ENCODE results near the gene ZNF618. TPM values are rescaled to one million over a fixed set of nuclear protein-coding genes. Genes with fewer than 3 reads are reported as not detected.

The ZNF618 gene
- total RNA-seq, 1 donor from 2014 or later: 7.8 TPM

DNA sequence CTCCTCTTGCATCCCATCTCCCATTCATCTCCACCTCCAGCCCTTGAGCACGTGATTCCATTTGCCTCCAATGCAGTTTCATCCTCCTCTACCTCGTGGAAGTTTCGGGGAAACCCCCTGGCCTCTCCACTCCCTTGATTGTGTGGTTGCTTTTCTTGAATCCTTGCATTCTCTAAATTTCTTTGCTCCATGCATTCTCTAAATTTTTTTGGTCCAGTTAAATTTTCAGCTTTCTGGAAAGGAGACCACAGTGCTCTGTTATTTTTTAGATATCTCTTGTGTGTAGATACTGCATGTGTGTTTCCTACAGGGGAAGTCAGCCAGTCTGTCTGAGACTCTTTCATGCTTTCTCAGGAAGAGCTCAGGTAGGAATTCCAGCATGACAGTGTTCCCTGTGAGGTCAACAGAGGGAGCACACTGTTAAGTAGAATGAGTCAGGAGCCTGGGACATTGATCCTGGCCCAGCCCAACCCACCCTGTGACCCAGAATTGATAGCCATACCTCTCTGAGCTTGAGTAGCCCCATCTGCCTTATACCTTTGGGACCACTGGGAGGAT, 149.2 kb downstream of the ZNF618 start:
- no peak for DNase-seq

DNA sequence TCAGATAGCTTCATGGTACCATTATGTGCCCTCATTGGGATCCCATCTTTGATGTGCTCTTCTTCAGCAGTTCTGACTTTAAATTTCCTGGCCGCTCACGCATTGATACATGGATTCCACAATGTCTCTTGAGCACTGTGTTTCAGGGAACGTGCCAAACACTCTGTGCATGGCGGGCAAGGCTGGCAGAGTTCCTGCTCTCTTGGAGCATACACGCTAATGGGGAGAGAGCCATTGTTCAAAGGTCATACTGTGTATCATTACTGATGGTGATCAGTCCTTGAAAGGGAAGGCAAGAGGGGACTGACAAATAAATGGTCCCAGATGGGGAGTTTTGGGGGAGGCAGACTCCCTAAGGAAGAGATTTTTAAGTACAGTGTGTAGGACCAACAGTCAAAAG, 149.7 kb downstream of the ZNF618 start:
- DNase-seq: no peak

DNA sequence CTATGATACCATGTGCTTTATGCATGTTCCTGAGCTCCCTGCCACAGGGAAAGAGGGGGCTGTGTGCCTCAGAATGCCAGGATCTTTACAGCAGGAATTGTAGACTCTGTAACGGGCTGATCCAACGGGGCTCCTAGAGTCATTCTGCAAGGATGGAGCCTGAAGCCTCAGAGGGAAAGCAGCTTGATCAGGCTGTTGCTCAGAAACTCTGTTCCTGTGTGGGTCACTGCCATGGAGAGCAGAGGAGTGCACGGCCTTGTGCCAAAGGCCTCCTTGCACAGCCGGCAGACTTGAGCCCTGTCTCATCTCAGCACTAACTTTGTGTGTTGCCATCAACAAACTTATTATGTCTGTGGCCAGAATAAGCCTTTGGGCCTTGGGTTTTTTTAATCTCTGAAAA, 150.2 kb downstream of the ZNF618 start:
- no peak for DNase-seq

DNA sequence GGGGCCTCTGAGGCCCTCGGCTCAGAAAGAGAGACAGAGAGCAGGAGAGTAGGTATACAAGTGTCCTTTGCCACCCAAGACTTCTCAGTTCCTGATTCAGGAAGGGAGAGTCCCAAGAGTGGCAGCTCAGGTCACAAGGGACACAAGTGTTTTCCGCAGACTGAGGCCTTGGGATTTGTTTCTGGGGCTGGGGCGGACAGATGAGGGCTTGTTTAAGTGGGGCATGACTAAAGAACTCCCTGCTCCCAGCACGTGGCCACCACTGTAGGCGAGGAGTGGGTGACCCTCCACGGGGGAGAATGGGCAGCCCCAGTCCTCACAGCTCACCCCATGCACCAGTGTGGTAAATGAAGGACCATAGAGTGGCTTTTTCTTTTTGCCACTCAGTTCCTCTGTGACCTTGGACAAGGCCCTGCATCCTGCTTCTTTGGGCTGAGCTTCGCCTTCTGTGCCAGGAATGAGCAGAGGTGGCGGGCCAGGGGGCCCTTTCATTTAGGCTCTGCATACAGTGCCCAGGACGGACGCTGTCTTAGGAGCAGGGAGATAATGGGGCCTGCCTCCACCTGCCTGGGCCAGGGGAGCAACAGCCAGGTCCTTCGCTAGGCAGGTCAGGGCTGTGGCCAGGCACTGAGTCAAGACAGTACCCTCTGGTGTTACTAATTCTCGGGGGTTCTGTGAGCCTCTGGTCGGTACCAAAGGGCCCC, 151.2 kb downstream of the ZNF618 start:
- DNase-seq: no peak

DNA sequence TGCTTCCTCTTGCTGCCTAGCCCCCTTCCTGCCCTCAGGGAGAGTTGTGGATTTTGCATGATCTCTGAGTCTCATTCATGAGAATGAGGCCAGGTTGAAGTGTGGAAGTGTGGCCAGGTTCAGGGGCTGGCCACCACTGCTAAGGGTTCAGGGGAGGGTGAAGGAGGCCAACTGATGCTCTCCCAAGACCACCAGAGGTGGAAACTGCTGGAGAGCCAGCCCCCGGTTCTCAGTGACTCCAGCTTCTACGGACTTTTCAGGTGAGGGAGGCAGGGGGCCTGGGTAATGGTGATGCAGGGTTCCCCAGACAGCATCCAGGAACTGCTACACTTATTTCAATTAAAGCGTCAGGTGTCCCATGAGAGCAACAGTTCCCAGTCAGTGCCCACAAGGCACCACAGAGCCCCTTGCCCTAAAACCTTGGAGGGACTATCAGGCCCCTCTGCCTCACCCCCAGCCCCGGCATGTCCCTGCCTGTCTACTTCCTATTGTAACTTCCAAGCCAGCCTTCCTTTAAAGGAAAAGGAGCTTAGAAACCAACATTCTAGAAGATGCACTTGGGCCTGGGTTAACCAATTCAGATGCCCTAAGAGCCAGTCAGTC, 151.9 kb downstream of the ZNF618 start:
- no peak for DNase-seq

DNA sequence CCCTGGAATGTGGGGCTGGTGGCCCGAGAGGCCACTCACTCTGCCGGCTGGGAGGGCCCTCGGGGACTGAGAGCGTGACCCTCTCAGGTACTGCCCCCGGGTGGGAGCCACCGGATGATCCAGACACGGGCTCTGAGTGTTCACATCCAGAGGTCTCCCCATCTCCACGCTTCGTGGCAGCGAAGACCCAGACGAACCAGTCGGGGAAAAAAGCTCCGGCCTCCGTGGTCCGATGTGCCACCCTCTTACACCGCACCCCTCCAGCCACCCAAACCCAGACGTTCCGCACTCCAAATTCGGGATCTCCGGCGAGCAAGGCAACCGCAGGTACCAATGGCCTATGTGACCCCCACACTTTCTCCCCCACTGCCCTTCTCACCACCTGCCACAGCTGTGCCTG, 152.5 kb downstream of the ZNF618 start:
- no peak for DNase-seq

DNA sequence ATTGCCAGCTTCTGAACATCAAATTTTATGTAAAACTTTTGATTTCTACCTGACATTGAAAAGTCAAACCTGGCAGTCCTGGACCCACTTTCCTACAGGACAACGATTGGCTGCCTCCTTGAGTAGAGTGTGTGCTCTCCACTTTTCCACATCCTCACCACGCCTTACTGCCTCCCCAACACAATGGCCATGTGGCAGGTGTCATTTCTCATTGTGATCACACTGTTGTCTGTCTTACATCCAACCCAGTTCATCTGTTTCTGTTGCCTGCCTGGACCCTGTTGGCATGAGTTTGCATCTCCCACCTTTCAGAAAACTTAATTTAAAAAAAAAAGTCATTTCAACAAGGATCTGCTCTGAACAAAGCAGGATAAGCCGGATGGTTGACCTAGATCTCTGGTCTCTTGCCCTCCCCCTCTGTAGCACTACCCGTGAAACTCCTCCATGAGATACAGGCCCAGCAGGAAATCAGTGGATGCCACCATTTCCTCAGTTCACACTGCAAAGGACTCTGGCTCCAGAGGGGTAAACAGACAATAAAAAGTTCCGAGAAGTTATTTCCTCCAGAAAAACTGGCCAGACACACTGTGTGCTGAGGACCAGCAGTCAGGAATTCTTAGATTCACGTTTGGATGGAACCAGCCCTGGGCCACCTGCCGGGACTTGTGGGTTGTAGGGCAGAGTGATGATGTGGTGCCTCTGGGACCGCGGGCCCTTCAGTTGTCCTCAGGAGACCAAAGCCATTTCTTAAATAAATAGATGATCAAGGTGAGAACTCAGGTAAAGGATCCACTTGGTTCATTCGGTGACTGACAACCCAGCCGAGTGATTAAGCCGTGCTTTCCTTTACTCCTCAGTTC, 153.4 kb downstream of the ZNF618 start:
- no peak for DNase-seq

DNA sequence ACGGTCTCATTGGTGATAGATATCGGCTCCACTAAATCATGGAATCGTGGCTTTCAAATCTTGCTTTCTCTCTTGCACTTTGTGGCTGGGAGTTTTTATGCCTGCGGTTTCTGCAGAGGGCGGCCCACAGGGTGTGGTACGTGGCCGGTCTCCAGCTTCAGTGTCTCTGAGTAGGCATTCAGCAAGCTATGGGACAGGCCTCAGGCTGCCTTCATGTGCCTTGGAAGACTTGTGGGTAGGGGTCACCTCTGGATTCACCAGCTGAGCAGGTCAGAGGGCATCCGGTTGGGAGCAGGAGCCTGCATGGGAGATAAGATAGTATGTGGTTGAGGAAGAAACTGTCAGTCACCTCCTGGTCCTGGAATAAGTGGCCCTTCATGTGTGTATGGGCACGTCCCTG, 154.3 kb downstream of the ZNF618 start:
- no peak for DNase-seq

DNA sequence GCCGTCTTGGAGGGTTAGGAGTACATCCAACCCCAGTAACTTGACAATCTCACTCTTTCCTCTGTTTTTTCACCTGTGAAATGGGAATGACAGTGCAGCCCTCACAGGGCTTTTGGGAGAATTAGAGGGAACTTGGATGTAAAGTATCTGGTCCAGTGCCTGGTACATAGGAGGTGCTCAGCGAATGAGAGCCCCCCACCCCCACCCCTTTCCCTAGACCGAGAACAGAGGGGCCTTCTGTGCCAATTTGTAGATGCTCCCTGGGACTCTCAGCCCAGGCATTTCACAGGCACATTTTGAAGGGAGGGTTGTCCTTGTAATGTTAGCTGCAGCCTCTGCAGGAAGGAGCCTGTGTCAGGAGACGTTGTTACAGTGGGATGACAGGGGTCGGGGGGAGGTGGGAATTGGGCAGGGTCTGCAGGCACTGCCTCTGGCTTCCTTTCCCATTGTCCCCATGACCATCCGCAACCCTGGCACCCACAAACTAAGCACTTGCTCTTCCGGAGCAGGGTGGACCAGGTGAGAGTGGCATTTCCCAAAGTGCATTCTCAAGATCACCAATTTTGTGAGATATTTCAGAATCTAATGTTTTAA, 155.0 kb downstream of the ZNF618 start:
- DNase-seq: no peak

DNA sequence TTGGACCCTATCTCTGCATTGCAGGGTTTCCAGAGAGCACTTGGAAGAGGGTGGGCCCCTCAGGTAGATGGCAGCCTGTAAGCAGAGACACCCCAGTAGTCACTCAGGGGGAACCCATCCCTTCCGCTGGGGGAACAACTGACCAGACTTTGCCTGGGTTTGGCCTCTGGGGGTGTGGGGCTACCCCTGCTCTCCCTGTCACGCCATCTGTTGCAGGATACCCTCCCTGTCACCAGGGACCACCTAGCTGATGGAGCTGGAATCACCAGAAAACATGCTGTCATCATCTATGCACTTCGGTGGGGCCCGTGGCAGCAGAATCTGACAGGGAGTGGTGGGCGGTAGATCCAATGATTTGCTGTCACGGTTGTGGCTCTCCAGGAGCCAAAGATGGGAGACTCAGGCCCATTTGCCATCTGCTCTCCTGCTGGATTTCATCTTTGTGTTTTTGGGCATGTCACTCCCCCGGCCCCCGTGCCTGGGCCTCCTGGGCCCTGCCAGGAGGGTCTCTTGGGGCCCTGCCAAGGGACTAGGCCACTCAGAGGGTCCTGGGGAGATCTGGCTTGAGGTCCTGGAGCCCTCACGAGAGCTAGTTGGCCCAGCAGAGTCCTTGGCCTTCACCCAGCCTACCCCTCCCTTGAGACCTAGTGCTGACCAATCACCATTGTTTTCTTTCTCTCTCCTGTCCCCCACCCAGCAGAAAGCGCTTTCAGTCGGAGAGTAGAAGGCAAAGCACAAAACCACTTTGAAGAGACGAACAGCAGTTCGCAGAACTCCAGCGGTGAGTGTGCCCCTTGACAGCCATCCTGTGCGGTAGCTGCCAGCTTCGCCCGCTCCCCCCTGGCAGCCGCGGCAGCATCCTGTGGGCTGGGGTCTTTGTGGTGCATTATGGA, 156.1 kb downstream of the ZNF618 start:
- DNase-seq: no peak

DNA sequence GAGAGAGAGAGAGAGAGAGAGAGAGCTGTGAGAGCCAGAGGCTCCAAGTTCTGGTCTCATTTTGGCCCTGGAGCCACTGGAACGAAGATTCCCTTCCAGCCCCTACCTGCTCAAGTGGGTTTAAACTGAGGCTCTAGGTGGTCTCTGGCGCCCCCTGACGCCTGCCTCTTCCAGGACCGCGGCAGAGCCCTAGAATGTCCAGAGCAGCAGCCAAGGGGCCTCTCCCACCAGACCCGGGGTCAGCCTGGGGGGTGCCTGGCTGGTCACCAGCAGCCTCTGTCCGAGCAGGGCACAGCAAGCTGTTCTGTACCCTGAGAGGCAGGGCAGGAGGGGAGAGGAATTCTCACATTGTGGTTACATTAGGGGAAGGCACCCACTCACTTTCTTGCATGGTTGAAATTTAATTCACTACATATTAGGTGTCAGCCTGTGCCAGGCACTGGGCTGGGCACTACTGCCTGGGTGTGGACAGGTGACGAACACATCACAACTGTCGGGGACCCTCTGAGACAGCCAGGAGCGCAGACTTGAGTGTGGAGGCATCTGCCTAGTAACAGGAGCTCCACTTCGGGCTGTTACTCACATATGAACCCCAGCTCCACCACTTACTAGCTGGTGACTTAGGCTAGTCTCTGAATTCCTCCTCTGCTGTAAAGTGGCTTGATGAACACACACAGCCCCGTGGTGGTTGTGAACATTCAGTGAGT, 157.4 kb downstream of the ZNF618 start:
- no peak for DNase-seq

DNA sequence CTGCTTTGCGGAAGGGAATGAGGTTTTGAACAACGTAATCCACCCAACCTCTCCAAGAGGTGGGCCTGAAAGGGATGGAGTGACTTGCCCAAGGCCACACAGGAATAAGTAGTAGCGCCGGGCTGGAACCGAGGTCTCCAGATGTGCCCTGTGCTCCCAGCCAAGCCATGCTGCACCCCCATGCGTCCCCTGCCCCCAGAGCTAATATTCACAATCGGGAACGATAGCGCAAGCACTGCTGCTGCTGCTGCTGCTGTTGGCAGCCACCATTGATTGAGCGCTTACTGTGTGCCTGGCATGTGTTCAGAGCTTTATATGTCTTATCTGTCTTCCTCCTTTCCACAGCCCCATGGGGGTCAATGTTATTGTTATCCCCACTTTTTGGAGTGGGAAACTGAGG, 158.1 kb downstream of the ZNF618 start:
- no peak for DNase-seq

DNA sequence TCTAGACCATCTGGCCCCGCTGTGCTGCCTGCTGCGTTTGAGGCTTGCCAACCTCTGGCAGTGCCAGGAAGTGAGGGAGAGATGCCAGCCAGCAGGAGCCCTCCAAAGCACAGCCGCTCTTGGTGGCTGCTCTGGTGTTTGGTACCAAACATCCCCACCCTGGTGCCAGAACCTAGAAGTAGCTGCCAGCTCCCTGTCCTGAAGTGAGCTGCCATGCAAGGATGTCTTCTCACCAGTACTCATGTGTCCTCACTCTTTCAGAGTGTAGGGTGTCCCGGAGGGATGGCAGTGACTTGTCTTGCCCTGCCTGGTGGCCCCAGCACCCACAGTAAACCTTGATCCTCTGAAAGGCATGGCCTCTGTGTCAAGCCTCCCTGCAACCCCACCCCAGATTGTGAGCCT, 158.6 kb downstream of the ZNF618 start:
- no peak for DNase-seq

DNA sequence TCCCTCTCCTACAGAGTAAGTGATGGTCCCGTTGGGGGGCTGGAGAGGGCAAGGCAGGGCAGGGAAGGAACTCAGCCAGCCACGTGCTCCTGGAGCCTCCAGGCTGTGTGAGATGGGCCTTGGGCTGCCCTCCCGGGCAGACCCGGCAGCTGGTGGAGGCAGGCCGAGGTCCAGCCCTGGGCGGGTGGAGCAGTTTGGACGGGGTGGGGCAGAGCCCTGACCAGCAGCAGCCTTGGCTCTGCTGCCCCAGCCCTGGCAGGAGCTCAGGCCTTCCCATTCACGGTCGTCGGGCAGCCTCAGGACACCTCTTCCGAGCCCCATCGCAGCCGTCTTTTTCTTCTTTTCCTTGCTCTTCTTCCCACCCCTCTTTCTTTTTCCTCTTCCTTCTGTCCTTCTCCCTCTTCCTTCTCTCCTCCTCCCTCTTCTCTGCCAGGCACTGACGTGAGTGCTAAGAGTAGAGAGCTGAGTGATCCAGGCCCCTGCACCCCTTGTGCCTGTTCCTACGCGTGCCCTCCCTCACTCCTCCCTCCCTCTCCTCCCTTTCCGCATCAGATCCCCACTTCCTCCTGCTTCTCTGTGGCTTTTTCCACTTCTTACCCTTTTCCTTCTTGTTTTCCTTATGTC, 159.2 kb downstream of the ZNF618 start:
- DNase-seq: no peak

DNA sequence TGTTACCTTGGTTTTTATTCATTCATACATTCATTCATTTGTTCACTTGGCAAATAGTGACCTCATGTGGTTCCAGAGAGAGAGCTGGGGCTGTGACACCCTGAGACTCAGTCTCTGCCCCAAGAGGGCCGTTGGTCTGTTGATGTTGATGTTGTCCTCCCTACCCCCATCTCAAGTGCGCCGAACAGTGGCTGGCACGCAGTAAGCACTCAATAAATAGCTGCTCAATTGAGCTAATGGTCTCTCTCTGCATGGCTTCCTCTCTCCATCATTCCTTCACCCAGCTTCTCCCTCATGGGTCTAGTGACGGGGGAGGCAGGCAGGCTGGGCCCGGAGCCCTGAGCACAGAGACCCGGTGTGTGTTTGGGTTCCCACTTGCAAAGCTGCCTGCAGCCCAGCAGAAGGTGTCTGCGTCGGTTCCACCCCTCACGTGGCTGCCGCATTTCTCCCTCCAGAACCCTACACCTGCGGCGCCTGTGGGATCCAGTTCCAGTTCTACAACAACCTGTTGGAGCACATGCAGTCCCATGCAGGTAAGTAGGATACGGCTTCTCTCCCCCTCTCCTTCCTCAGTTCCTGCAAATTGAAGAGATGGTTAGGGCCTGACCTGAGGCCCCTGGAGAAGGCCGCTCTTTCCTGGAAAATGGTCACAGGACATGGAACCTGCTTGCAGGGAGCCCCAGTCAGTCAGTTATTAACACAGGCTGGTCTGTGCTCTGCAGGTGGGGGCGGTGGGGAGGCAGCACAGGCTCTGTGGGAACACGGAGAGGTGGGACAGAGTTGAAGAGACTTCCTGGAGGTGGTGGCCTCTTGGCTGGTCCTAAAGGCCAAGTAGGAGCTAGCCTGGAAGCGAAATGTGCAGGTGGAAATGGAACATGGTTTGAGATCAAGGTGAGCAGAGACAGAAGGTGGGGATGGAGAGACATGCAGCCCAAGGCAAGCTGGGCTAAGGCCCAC, 160.0 kb downstream of the ZNF618 start:
- DNase-seq: no peak

DNA sequence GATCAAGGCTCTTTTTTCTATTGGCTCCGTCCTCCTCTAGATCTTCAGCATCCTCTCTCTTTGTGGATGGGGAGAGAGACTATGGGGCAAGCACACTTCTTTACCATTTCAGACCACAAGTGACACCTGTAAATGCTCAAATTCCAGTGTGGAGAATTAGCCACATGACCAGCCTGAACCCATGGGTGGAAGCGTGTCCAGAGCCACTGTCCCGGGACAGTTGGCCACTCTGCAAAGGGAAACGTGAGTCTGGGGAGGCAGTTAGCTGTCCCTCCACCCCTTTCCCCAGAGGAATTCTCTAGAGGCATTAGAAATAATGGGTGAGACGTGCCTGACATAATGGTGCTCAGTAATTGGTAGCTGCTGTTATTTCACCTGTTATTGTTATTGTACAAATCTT, 161.1 kb downstream of the ZNF618 start:
- no peak for DNase-seq

DNA sequence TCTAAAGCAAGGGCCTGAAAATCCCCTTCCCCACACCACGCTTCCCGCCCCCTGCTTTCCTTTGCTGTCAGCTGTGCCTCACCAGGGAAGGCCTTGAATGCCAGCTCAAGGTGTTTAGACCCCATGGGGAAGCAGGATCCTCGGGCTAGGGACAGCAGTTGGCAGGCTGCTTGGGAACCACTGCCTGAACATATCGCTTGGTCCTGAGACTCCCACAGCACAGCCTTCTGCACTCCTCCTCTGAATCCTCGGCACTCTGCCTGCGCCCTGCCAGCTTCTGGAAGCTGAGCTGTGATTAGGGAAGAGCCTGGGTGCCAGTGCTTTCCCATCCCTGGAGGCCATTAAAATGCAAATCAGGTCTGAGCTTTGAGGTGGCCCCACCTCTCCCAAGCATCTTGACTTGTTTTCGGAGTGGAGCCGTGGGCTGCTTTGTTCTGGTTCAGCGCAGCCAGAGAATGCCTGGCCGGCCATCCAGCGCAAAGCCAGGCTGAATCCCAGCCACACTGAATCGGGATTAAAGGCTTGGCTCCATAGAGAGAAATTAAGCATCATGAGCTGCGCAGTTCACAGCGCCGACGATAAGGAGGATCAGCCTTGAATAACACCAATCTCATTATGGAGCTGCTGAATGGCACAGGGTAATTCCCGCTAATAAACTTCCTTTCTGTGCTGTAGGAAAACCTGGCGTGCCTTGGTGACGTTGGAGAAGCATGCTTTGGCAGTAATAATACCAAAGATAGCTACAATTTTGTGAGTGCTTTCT, 162.0 kb downstream of the ZNF618 start:
- DNase-seq: no peak

DNA sequence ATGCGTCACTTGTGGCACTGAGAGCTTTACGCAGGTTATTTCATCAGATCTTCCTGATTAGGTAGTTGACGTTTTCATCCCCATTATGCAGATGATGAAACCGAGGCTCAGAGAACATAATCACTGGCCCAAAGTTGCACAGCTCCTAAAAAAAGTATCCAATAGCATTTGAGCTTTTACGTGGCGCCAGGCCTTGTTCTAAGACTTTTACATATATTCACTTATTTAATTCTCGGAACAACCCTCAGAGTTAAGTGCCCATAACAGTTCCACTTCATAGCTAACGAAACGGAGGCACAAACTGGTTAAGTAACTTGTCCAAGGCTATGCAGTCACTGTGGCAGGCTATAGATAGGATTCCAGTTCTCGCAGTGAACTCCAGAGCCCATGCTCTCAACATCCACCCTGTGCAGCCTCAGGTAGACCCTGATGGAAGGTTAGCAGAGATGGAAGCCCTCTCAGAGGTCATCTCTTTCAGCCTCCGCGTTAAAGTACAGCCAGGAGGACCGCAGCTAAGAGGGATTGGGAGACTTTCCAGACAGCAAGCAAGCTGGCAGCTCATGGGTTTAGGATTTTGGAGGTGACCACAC, 162.7 kb downstream of the ZNF618 start:
- DNase-seq: no peak
